ENCODE results near the gene CALN1.

GRCh38 chr7:72077786-72078185, 334.4 kb downstream of the CALN1 start:
- TF ChIP-seq CTCF (IDR thresholded peaks at IDR 0.05): no peak
- TF ChIP-seq POLR2A (IDR thresholded peaks at IDR 0.05): no peak
- TF ChIP-seq EP300 (IDR thresholded peaks at IDR 0.05): no peak

Data from ovary (tissue), 3 donors.